GM18951 (cell line): ENCODE results near the gene MINDY1.

ENCODE experiments used
- POLR2A ChIP-seq: IDR thresholded peaks from 4 replicates; pipeline ENCODE4 v1.6.1; 2011; ENCODE audit warnings: mild to moderate bottlenecking; ENCODE audit not compliant: insufficient read length, insufficient read depth; ENCODE audit errors: extremely low read depth
- in situ Hi-C: fragments of 300-500 bp; cut with MboI; formaldehyde crosslinking; loops from one replicate; pipeline ENCODE4 v1.12.0; 2022; ENCODE audit warnings: low sequenced_read_pairs, mixed read lengths, inconsistent platforms; ENCODE audit not compliant: unreplicated experiment

MINDY1 gene

GRCh38 chr1:151037032-151037431 is 30.3 kb upstream of the MINDY1 start:
- no peak for TF ChIP-seq POLR2A
- in situ Hi-C loops: no loop called here

- no peak for TF ChIP-seq POLR2A
- in situ Hi-C loops: no loop called here
Measured at GRCh38 chr1:151036356-151036755, 29.7 kb upstream of the MINDY1 start, which contains the start of gene BNIPL. Gene BNIPL, plus strand, starts transcription at chr1:151036586. Its CDS starts 140 bp downstream, at chr1:151036726.

GRCh38 chr1:151035167-151035566 is 28.5 kb upstream of the MINDY1 start:
- in situ Hi-C loops: no loop called here
- no peak for TF ChIP-seq POLR2A

GRCh38 chr1:151032164-151032563 is 25.5 kb upstream of the MINDY1 start:
- in situ Hi-C loops: no loop called here

GRCh38 chr1:151026460-151026859 is 19.8 kb upstream of the MINDY1 start:
- in situ Hi-C loops: no loop called here
- TF ChIP-seq POLR2A: no peak

More at GRCh38 chr1:151032164-151032563, 25.5 kb upstream of the MINDY1 start:
- TF ChIP-seq POLR2A: no peak

- no peak for TF ChIP-seq POLR2A
- in situ Hi-C loops: no loop called here
Measured at GRCh38 chr1:151024540-151025146, 17.9 kb upstream of the MINDY1 start.

- in situ Hi-C loops: no loop called here
- no peak for TF ChIP-seq POLR2A
Measured at GRCh38 chr1:151013518-151013917, 6.8 kb upstream of the MINDY1 start.

- no peak for TF ChIP-seq POLR2A
- in situ Hi-C loops: no loop called here
Measured at GRCh38 chr1:151012684-151013471, 6.2 kb upstream of the MINDY1 start.

- in situ Hi-C loops: no loop called here
- no peak for TF ChIP-seq POLR2A
Measured at GRCh38 chr1:151011154-151011850, 4.6 kb upstream of the MINDY1 start.

GRCh38 chr1:151010346-151010726 is 3.6 kb upstream of the MINDY1 start:
- in situ Hi-C loops: no loop called here

GRCh38 chr1:151009674-151010345 is 3.1 kb upstream of the MINDY1 start:
- in situ Hi-C loops: no loop called here
- no peak for TF ChIP-seq POLR2A

More at GRCh38 chr1:151010346-151010726, 3.6 kb upstream of the MINDY1 start:
- no peak for TF ChIP-seq POLR2A

- in situ Hi-C loops: no loop called here
- TF ChIP-seq POLR2A: no peak
Measured at GRCh38 chr1:151009206-151009587, 2.5 kb upstream of the MINDY1 start.
